Peyer's patch (tissue), 4 donors: ENCODE measurements around the gene SPATC1L.

Source experiments
- POLR2A ChIP-seq, 2 donors: fragments of 450-650 bp; IDR thresholded peaks; one replicate each; pipeline ENCODE4 v1.5.1; 2017; ENCODE audit warnings: antibody characterized with exemption in 2 of 2, mild to moderate bottlenecking in 2 of 2, moderate library complexity in 2 of 2
- TF ChIP-seq, protein P1 (sequence below), 6 experiments: fragments of 450-650 bp in 4 of 6; fragments of 200-600 bp in 2 of 6; sonication (generic) in 1 of 6; IDR thresholded peaks; one replicate each; pipeline ENCODE4 v1.5.1; 2017 to 2019; ENCODE audit warnings: antibody characterized with exemption in 6 of 6, mild to moderate bottlenecking in 3 of 6, moderate library complexity in 1 of 6

DNA sequence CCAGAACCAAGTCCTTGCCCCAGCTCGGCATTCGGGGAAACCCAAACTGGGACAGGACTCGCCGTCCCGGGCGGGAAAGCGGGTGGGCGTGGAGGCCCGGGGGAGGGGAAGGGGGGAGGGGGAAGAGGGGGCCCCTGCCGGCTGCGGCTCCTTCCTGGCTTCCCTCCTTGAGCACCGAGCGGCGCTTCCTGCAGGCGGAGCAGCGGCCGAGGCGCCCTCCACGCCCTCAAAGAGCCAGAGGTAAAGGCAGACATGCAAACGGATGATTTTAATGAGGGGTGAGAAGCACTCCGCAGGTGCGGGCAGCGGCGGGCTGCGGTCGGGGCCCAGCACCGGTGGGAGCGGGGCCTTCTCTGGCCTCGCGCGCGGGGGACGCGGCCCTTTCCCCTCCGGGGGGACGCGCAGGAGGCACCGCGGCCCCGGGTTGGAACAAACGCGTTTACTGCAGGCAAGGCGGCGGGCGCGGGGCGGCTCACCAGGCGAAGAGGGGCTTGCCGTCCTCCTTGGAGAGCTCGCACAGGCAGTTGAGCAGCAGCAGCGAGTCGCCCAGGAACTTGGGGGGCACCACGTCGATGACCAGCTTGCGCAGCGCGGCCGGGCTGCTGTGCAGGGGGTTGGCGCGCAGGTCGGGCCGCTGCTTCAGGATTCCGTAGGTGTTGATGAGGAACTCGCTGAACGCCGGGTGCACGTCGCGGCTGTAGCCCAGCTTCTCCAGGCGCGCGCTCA lies 23.2 kb downstream of the SPATC1L start:
- TF ChIP-seq POLR2A (IDR thresholded peaks at IDR 0.05): no peak
- TF ChIP-seq, protein P1, sequence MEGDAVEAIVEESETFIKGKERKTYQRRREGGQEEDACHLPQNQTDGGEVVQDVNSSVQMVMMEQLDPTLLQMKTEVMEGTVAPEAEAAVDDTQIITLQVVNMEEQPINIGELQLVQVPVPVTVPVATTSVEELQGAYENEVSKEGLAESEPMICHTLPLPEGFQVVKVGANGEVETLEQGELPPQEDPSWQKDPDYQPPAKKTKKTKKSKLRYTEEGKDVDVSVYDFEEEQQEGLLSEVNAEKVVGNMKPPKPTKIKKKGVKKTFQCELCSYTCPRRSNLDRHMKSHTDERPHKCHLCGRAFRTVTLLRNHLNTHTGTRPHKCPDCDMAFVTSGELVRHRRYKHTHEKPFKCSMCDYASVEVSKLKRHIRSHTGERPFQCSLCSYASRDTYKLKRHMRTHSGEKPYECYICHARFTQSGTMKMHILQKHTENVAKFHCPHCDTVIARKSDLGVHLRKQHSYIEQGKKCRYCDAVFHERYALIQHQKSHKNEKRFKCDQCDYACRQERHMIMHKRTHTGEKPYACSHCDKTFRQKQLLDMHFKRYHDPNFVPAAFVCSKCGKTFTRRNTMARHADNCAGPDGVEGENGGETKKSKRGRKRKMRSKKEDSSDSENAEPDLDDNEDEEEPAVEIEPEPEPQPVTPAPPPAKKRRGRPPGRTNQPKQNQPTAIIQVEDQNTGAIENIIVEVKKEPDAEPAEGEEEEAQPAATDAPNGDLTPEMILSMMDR (IDR thresholded peaks at IDR 0.05): no peak
